ENCODE data around the gene RDH12.

DNA sequence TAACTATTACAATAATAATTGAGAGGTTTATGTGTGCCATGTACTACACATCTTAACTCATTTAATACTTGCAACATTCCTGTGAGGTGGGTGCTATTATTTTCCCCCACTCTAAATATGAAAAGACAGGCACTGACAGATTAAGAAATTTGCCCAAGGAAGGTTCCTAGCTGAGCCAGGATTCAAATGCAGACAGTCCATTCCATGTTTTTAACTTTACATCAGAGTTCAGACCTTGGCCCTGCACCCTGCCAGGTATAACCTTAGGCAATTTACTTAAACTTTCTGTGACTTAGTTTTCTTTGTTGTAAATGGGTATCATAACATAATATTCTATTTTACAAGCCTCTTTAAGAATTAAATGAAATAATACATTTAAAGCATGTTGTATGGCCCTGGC lies 26.6 kb downstream of the RDH12 start:
- TF ChIP-seq, protein P1, sequence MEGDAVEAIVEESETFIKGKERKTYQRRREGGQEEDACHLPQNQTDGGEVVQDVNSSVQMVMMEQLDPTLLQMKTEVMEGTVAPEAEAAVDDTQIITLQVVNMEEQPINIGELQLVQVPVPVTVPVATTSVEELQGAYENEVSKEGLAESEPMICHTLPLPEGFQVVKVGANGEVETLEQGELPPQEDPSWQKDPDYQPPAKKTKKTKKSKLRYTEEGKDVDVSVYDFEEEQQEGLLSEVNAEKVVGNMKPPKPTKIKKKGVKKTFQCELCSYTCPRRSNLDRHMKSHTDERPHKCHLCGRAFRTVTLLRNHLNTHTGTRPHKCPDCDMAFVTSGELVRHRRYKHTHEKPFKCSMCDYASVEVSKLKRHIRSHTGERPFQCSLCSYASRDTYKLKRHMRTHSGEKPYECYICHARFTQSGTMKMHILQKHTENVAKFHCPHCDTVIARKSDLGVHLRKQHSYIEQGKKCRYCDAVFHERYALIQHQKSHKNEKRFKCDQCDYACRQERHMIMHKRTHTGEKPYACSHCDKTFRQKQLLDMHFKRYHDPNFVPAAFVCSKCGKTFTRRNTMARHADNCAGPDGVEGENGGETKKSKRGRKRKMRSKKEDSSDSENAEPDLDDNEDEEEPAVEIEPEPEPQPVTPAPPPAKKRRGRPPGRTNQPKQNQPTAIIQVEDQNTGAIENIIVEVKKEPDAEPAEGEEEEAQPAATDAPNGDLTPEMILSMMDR (IDR thresholded peaks at IDR 0.05) = no peak
- no peak for TF ChIP-seq POLR2A (IDR thresholded peaks at IDR 0.05)

Measured in uterus (tissue), 2 donors.